Measurements from ENCODE around the gene ADARB2. TPM values are rescaled to one million over a fixed set of nuclear protein-coding genes. Genes with fewer than 3 reads are reported as not detected.

The ADARB2 gene
- total RNA-seq, 4 donors from 2014 or later = 1.3 to 5.4 (median 1.8) TPM

GRCh38 chr10:1543596-1543995 is 193.7 kb downstream of the ADARB2 start:
- TF ChIP-seq POLR2AphosphoS5 (IDR thresholded peaks at IDR 0.05) = no peak
- no peak for TF ChIP-seq POLR2A (IDR thresholded peaks at IDR 0.05)
- TF ChIP-seq EP300 (IDR thresholded peaks at IDR 0.05) = no peak
- TF ChIP-seq CTCF (IDR thresholded peaks at IDR 0.05) = no peak
- Histone ChIP-seq H3K27me3 (peaks cover 28% of the 10 kb centered on the region), H3K9me3 (peaks cover 0 to 9% (median 0%) of the 10 kb centered on the region in 3 donors), H3K36me3 (no peaks in the 10 kb centered on the region), H3K4me3 (no peak overlapping the region), H3K4me1 (no peaks in the 10 kb centered on the region), H3K27ac (no peak overlapping the region)
- no peak for ATAC-seq
- 83% methylated on average over 10 of the region's 11 CpGs; no CpG with 5 or more reads in 1 of the 2 donors for WGBS, 2 donors (ENCODE audit: low coverage in 1 of 2)

GRCh38 chr10:1542941-1543340 is 194.4 kb downstream of the ADARB2 start:
- ATAC-seq = no peak
- Histone ChIP-seq H3K4me1 (no peaks in the 10 kb centered on the region), H3K9me3 (peaks cover 0 to 3% (median 0%) of the 10 kb centered on the region in 3 donors), H3K27ac (no peak overlapping the region), H3K27me3 (peaks cover 25% of the 10 kb centered on the region), H3K4me3 (no peak overlapping the region), H3K36me3 (no peaks in the 10 kb centered on the region)
- WGBS, 2 donors (ENCODE audit: low coverage in 1 of 2) = 96 to 100% methylated on average over 1 to 10 of the region's 21 CpGs
- TF ChIP-seq EP300 (IDR thresholded peaks at IDR 0.05) = no peak
- TF ChIP-seq CTCF (IDR thresholded peaks at IDR 0.05) = no peak
- no peak for TF ChIP-seq POLR2AphosphoS5 (IDR thresholded peaks at IDR 0.05)
- TF ChIP-seq POLR2A (IDR thresholded peaks at IDR 0.05) = no peak

GRCh38 chr10:1540144-1540543 is 197.2 kb downstream of the ADARB2 start:
- peaks cover 9% of the 10 kb centered on the region for H3K27me3 ChIP-seq
- H3K36me3 ChIP-seq = no peaks in the 10 kb centered on the region
- no peak overlapping the region for H3K27ac ChIP-seq
- 65 to 87% methylated on average over 6 to 9 of the region's 14 CpGs for WGBS, 2 donors (ENCODE audit: low coverage in 1 of 2)
- no peak overlapping the region for H3K4me3 ChIP-seq
- TF ChIP-seq POLR2A (IDR thresholded peaks at IDR 0.05) (no peak), CTCF (IDR thresholded peaks at IDR 0.05) (no peak), EP300 (IDR thresholded peaks at IDR 0.05) (no peak), POLR2AphosphoS5 (IDR thresholded peaks at IDR 0.05) (no peak)
- no peaks in the 10 kb centered on the region for H3K9me3 ChIP-seq
- no peak for ATAC-seq
- H3K4me1 ChIP-seq = no peaks in the 10 kb centered on the region

GRCh38 chr10:1539216-1539615 is 198.1 kb downstream of the ADARB2 start:
- TF ChIP-seq CTCF (IDR thresholded peaks at IDR 0.05) = no peak
- no peak for TF ChIP-seq POLR2A (IDR thresholded peaks at IDR 0.05)
- no peak for TF ChIP-seq POLR2AphosphoS5 (IDR thresholded peaks at IDR 0.05)
- no peak for TF ChIP-seq EP300 (IDR thresholded peaks at IDR 0.05)
- WGBS, 2 donors (ENCODE audit: low coverage in 1 of 2) = 65 to 69% methylated on average over 2 to 4 of the region's 5 CpGs
- no peak overlapping the region for H3K27ac ChIP-seq
- peaks cover 16% of the 10 kb centered on the region for H3K27me3 ChIP-seq
- H3K9me3 ChIP-seq = no peaks in the 10 kb centered on the region
- no peaks in the 10 kb centered on the region for H3K36me3 ChIP-seq
- no peak overlapping the region for H3K4me3 ChIP-seq
- no peaks in the 10 kb centered on the region for H3K4me1 ChIP-seq
- ATAC-seq = no peak

GRCh38 chr10:1538531-1539061 is 198.7 kb downstream of the ADARB2 start:
- no peak for TF ChIP-seq POLR2A (IDR thresholded peaks at IDR 0.05)
- no peak for TF ChIP-seq EP300 (IDR thresholded peaks at IDR 0.05)
- TF ChIP-seq CTCF (IDR thresholded peaks at IDR 0.05) = no peak
- no peak for TF ChIP-seq POLR2AphosphoS5 (IDR thresholded peaks at IDR 0.05)
- WGBS, 2 donors (ENCODE audit: low coverage in 1 of 2) = 40 to 83% methylated on average over 2 to 13 of the region's 20 CpGs
- H3K27ac ChIP-seq = no peak overlapping the region
- no peaks in the 10 kb centered on the region for H3K36me3 ChIP-seq
- no peaks in the 10 kb centered on the region for H3K4me1 ChIP-seq
- no peaks in the 10 kb centered on the region for H3K9me3 ChIP-seq
- peaks cover 18% of the 10 kb centered on the region for H3K27me3 ChIP-seq
- no peak overlapping the region for H3K4me3 ChIP-seq
- ATAC-seq = no peak
